HEK293 (cell line): ENCODE data around the gene TBCA.

ENCODE experiments used
- HOXC10 ChIP-seq: sonication (generic); formaldehyde crosslinking; IDR thresholded peaks from 2 replicates; pipeline ENCODE4 v1.8.1; 2023; ENCODE audit warnings: mild to moderate bottlenecking, missing genetic modification reagents
- YY1 ChIP-seq: fragments of 450-650 bp; formaldehyde crosslinking; IDR thresholded peaks from 2 replicates; pipeline ENCODE4 v1.5.1; 2018; ENCODE audit warnings: missing biosample characterization, missing genetic modification characterization
- ZBTB7A ChIP-seq: fragments of 450-650 bp; formaldehyde crosslinking; IDR thresholded peaks from 2 replicates; pipeline ENCODE4 v1.5.1; 2016; ENCODE audit warnings: low read depth, missing biosample characterization, missing genetic modification characterization
- ZNF174 ChIP-seq: fragments of 450-650 bp; formaldehyde crosslinking; IDR thresholded peaks from 2 replicates; pipeline ENCODE4 v1.5.0; 2017; ENCODE audit warnings: missing biosample characterization, mild to moderate bottlenecking, missing genetic modification characterization
- ZNF248 ChIP-seq: fragments of 450-650 bp; formaldehyde crosslinking; IDR thresholded peaks from 2 replicates; pipeline ENCODE4 v1.5.1; 2017; ENCODE audit warnings: missing biosample characterization, missing genetic modification characterization
- ZNF341 ChIP-seq: fragments of 450-650 bp; formaldehyde crosslinking; IDR thresholded peaks from 2 replicates; pipeline ENCODE4; 2016; ENCODE audit warnings: low read depth, missing biosample characterization, missing genetic modification characterization
- ZNF596 ChIP-seq: fragments of 450-650 bp; IDR thresholded peaks from 2 replicates; pipeline ENCODE4 v1.5.0; 2018; ENCODE audit warnings: missing biosample characterization, mild to moderate bottlenecking, missing genetic modification characterization, moderate library complexity
- ZNF707 ChIP-seq: fragments of 450-650 bp; formaldehyde crosslinking; IDR thresholded peaks from 2 replicates; pipeline ENCODE4 v1.5.1; 2016; ENCODE audit warnings: missing biosample characterization, missing genetic modification characterization
- TF ChIP-seq, protein P1 (sequence below): fragments of 450-650 bp; formaldehyde crosslinking; IDR thresholded peaks from 2 replicates; pipeline ENCODE4 v1.5.1; 2016; ENCODE audit warnings: missing biosample characterization, missing genetic modification characterization
- TF ChIP-seq, protein P2 (sequence below): sonication (generic); formaldehyde crosslinking; IDR thresholded peaks from 2 replicates; pipeline ENCODE4 v1.8.1; 2022; ENCODE audit warnings: mild to moderate bottlenecking, moderate library complexity, missing genetic modification reagents
- TF ChIP-seq, protein P3 (sequence below): fragments of 450-650 bp; formaldehyde crosslinking; IDR thresholded peaks from 2 replicates; pipeline ENCODE4 v1.5.1; 2016; ENCODE audit warnings: missing biosample characterization, missing genetic modification characterization
- TF ChIP-seq, protein P4 (sequence below): fragments of 450-650 bp; formaldehyde crosslinking; IDR thresholded peaks from 2 replicates; pipeline ENCODE4 v1.5.1; 2016; ENCODE audit warnings: missing biosample characterization, missing genetic modification characterization
- TF ChIP-seq, protein P5 (sequence below): fragments of 450-650 bp; formaldehyde crosslinking; IDR thresholded peaks from 2 replicates; pipeline ENCODE4 v1.5.1; 2016; ENCODE audit warnings: missing biosample characterization, missing genetic modification characterization
- TF ChIP-seq, protein P6 (sequence below): fragments of 450-650 bp; formaldehyde crosslinking; IDR thresholded peaks from 2 replicates; pipeline ENCODE4 v1.5.1; 2016; ENCODE audit warnings: missing biosample characterization, missing genetic modification characterization, low read depth

DNA sequence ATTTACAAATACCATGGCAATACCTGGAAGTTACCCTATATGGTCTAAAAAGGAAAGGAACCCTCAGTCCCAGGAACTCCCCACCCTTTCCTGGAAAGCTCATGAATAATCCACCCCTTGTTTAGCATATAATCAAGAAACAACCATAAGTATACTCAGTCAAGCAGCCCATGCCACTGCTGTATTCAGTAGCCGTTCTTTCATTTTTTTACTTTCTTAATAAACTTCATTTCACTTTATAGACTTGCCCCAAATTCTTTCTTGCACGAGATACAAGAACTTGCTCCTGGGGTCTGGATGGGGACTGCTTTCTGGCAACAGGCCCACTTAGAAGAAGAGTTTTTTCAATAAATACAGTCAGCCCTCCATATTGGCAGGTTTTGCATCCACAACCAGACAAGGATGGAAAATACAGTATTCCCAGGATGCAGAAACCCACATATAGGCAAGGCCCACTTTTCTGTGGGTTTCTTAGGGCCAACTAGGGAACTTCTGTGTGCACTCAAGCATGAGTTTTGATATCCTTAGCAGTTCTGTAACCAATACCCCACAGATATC is 2.8 kb upstream of the TBCA start:
- TF ChIP-seq, protein P1, sequence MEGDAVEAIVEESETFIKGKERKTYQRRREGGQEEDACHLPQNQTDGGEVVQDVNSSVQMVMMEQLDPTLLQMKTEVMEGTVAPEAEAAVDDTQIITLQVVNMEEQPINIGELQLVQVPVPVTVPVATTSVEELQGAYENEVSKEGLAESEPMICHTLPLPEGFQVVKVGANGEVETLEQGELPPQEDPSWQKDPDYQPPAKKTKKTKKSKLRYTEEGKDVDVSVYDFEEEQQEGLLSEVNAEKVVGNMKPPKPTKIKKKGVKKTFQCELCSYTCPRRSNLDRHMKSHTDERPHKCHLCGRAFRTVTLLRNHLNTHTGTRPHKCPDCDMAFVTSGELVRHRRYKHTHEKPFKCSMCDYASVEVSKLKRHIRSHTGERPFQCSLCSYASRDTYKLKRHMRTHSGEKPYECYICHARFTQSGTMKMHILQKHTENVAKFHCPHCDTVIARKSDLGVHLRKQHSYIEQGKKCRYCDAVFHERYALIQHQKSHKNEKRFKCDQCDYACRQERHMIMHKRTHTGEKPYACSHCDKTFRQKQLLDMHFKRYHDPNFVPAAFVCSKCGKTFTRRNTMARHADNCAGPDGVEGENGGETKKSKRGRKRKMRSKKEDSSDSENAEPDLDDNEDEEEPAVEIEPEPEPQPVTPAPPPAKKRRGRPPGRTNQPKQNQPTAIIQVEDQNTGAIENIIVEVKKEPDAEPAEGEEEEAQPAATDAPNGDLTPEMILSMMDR (tag by site-specific recombination), result no peak
- TF ChIP-seq ZNF341 (tag by site-specific recombination), result no peak
- no peak for TF ChIP-seq ZNF596 (tag by site-specific recombination)
- TF ChIP-seq, protein P2, sequence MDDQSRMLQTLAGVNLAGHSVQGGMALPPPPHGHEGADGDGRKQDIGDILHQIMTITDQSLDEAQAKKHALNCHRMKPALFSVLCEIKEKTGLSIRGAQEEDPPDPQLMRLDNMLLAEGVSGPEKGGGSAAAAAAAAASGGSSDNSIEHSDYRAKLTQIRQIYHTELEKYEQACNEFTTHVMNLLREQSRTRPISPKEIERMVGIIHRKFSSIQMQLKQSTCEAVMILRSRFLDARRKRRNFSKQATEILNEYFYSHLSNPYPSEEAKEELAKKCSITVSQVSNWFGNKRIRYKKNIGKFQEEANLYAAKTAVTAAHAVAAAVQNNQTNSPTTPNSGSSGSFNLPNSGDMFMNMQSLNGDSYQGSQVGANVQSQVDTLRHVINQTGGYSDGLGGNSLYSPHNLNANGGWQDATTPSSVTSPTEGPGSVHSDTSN, result no peak
- TF ChIP-seq, protein P3, sequence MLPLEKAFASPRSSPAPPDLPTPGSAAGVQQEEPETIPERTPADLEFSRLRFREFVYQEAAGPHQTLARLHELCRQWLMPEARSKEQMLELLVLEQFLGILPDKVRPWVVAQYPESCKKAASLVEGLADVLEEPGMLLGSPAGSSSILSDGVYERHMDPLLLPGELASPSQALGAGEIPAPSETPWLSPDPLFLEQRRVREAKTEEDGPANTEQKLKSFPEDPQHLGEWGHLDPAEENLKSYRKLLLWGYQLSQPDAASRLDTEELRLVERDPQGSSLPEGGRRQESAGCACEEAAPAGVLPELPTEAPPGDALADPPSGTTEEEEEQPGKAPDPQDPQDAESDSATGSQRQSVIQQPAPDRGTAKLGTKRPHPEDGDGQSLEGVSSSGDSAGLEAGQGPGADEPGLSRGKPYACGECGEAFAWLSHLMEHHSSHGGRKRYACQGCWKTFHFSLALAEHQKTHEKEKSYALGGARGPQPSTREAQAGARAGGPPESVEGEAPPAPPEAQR (tag by site-specific recombination), result no peak
- no peak for TF ChIP-seq ZNF707 (tag by site-specific recombination)
- TF ChIP-seq ZNF174 (tag by site-specific recombination), result no peak
- no peak for TF ChIP-seq ZNF248 (tag by site-specific recombination)
- no peak for TF ChIP-seq HOXC10 (CRISPR knock-in tag)
- TF ChIP-seq ZBTB7A (tag by site-specific recombination), result no peak
- TF ChIP-seq, protein P4, sequence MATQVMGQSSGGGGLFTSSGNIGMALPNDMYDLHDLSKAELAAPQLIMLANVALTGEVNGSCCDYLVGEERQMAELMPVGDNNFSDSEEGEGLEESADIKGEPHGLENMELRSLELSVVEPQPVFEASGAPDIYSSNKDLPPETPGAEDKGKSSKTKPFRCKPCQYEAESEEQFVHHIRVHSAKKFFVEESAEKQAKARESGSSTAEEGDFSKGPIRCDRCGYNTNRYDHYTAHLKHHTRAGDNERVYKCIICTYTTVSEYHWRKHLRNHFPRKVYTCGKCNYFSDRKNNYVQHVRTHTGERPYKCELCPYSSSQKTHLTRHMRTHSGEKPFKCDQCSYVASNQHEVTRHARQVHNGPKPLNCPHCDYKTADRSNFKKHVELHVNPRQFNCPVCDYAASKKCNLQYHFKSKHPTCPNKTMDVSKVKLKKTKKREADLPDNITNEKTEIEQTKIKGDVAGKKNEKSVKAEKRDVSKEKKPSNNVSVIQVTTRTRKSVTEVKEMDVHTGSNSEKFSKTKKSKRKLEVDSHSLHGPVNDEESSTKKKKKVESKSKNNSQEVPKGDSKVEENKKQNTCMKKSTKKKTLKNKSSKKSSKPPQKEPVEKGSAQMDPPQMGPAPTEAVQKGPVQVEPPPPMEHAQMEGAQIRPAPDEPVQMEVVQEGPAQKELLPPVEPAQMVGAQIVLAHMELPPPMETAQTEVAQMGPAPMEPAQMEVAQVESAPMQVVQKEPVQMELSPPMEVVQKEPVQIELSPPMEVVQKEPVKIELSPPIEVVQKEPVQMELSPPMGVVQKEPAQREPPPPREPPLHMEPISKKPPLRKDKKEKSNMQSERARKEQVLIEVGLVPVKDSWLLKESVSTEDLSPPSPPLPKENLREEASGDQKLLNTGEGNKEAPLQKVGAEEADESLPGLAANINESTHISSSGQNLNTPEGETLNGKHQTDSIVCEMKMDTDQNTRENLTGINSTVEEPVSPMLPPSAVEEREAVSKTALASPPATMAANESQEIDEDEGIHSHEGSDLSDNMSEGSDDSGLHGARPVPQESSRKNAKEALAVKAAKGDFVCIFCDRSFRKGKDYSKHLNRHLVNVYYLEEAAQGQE (tag by site-specific recombination), result no peak
- TF ChIP-seq, protein P5, sequence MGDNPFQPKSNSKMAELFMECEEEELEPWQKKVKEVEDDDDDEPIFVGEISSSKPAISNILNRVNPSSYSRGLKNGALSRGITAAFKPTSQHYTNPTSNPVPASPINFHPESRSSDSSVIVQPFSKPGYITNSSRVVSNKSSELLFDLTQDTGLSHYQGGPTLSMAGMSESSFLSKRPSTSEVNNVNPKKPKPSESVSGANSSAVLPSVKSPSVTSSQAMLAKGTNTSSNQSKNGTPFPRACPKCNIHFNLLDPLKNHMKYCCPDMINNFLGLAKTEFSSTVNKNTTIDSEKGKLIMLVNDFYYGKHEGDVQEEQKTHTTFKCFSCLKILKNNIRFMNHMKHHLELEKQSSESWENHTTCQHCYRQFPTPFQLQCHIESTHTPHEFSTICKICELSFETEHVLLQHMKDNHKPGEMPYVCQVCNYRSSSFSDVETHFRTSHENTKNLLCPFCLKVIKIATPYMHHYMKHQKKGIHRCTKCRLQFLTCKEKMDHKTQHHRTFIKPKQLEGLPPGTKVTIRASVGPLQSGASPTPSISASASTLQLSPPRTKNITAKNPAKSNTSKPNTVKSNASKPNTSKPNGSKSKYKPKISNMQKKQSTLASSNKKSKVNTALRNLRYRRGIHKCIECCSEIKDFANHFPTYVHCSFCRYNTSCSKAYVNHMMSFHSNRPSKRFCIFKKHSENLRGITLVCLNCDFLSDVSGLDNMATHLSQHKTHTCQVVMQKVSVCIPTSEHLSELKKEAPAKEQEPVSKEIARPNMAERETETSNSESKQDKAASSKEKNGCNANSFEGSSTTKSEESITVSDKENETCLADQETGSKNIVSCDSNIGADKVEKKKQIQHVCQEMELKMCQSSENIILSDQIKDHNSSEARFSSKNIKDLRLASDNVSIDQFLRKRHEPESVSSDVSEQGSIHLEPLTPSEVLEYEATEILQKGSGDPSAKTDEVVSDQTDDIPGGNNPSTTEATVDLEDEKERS, result no peak
- TF ChIP-seq, protein P6, sequence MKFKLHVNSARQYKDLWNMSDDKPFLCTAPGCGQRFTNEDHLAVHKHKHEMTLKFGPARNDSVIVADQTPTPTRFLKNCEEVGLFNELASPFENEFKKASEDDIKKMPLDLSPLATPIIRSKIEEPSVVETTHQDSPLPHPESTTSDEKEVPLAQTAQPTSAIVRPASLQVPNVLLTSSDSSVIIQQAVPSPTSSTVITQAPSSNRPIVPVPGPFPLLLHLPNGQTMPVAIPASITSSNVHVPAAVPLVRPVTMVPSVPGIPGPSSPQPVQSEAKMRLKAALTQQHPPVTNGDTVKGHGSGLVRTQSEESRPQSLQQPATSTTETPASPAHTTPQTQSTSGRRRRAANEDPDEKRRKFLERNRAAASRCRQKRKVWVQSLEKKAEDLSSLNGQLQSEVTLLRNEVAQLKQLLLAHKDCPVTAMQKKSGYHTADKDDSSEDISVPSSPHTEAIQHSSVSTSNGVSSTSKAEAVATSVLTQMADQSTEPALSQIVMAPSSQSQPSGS, result no peak
- TF ChIP-seq YY1 (tag by site-specific recombination), result no peak
